H1 (cell line): Measurements from ENCODE around the gene BARHL2. TPM values are rescaled to one million over a fixed set of nuclear protein-coding genes. Genes with fewer than 3 reads are reported as not detected.

Experiments
- ATF2 ChIP-seq: IDR thresholded peaks from 2 replicates; pipeline ENCODE4 v1.6.1; 2012; ENCODE audit warnings: low read length, inconsistent platforms
- CBX5 ChIP-seq: fragments of 300-800, 300-1000 bp; sonication (generic); IDR thresholded peaks from 2 replicates; pipeline ENCODE4 v1.7.1; 2016; ENCODE audit warnings: antibody characterized with exemption, low read length, low read depth
- EZH2 ChIP-seq: fragments of 200-600 bp; sonication (generic); IDR thresholded peaks from 2 replicates; pipeline ENCODE4 v1.7.1; 2012; ENCODE audit warnings: low read depth, mild to moderate bottlenecking, moderate library complexity, low read length, inconsistent platforms; ENCODE audit not compliant: severe bottlenecking
- POLR2A ChIP-seq, 2 experiments: IDR thresholded peaks; 1 replicate in 1 of 2; 2 replicates in 1 of 2; pipeline ENCODE4 v1.6.1; 2011; ENCODE audit warnings: low read depth in 2 of 2, low read length in 2 of 2, mild to moderate bottlenecking in 2 of 2; ENCODE audit errors: control extremely low read depth in 1 of 2
- SRF ChIP-seq: IDR thresholded peaks from 2 replicates; pipeline ENCODE4 v1.6.1; 2011; ENCODE audit warnings: mild to moderate bottlenecking, low read depth, low read length, moderate library complexity
- SUZ12 ChIP-seq: fragments of 200-600 bp; sonication (generic); IDR thresholded peaks from 2 replicates; pipeline ENCODE4 v1.6.1; 2012; ENCODE audit warnings: mild to moderate bottlenecking, inconsistent platforms, low read length, moderate library complexity, mixed read lengths
- TAF1 ChIP-seq: IDR thresholded peaks from 2 replicates; pipeline ENCODE4 v1.6.1; 2011; ENCODE audit warnings: mild to moderate bottlenecking, low read depth, low read length
- TCF12 ChIP-seq: IDR thresholded peaks from 2 replicates; pipeline ENCODE4 v1.6.1; 2011; ENCODE audit warnings: low read depth, mild to moderate bottlenecking, low read length
- YY1 ChIP-seq: IDR thresholded peaks from 2 replicates; pipeline ENCODE4 v1.6.1; 2011; ENCODE audit warnings: low read depth, mild to moderate bottlenecking, low read length
- polyA plus RNA-seq, 7 experiments: library from polyadenylated mRNA; depleted of rRNA in 3 of 7; stranded (reverse) in 5 of 7; unstranded in 2 of 7; fragments of >200 nt in 5 of 7; fragments of 200-250 nt in 2 of 7; gene quantifications; 1 replicate in 5 of 7; 2 replicates in 1 of 7; 4 replicates in 1 of 7; pipeline versions ENCODE4 v1.2.1 to v1.2.3, GENCODE V29; 2011 to 2013; ENCODE audit warnings: missing spikeins in 2 of 7, mixed read lengths in 2 of 7
- total RNA-seq: library from RNA; stranded (reverse); fragmentation: NEBNext Ultra II Directional; extraction: Animal tissue kit (Norgen Biotek cat#: 25700); gene quantifications from 2 replicates; pipeline ENCODE4 v1.2.1, GENCODE V29; 2021
- TF ChIP-seq, protein P1 (sequence below): IDR thresholded peaks from 2 replicates; pipeline ENCODE4 v1.6.1; 2011; ENCODE audit warnings: low read length, improper control_type of control experiment

Gene BARHL2
- total and polyA plus RNA-seq, 2 of the 8 experiments (the other 6 are each of a cell fraction or from before 2014, with no cell fraction given): 0.15 TPM; not detected in 1

GRCh38 chr1:90714521-90714951 is 2.6 kb downstream of the BARHL2 start (continued):
- no peak for TF ChIP-seq ATF2
- TF ChIP-seq TAF1: no peak
- 0 out of 2 replicates have a peak, but pooled peaks have one; percentile 17 for TF ChIP-seq TCF12
- TF ChIP-seq EZH2: peak; percentile 79
- no peak for TF ChIP-seq CBX5
- peak; percentile 89; the same call in 1 of the 2 replicates for TF ChIP-seq SUZ12
- TF ChIP-seq SRF: no peak
- TF ChIP-seq YY1: no peak
- TF ChIP-seq POLR2A (IDR thresholded peaks at IDR 0.05; ENCODE audit: control extremely low read depth in 1 of 2, low read depth in 2 of 2, low read length in 2 of 2): no peak
- TF ChIP-seq, protein P1, sequence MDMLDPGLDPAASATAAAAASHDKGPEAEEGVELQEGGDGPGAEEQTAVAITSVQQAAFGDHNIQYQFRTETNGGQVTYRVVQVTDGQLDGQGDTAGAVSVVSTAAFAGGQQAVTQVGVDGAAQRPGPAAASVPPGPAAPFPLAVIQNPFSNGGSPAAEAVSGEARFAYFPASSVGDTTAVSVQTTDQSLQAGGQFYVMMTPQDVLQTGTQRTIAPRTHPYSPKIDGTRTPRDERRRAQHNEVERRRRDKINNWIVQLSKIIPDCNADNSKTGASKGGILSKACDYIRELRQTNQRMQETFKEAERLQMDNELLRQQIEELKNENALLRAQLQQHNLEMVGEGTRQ: no peak
